ENCODE measurements around the gene FGF5.

Gene FGF5

GRCh38 chr4:80307183-80307735, 40.8 kb downstream of the FGF5 start:
- ATAC-seq (ENCODE audit: low read depth): no peak
- TF ChIP-seq CTCF (IDR thresholded peaks at IDR 0.05; ENCODE audit: poor library complexity, severe bottlenecking): no peak
- Histone ChIP-seq H3K36me3 (ENCODE audit: low read depth) (no peaks in the 10 kb centered on the region), H3K4me1 (ENCODE audit: insufficient read depth, poor library complexity, severe bottlenecking) (peaks cover 51% of the 10 kb centered on the region), H3K27me3 (ENCODE audit: insufficient read depth, poor library complexity, severe bottlenecking) (no peaks in the 10 kb centered on the region), H3K27ac (ENCODE audit: poor library complexity, severe bottlenecking) (peak overlapping the region; percentile 89), H3K9me3 (ENCODE audit: severe bottlenecking) (no peaks in the 10 kb centered on the region), H3K4me3 (ENCODE audit: severe bottlenecking) (no peak overlapping the region)
- DNase-seq (ENCODE audit: low spot score): no peak

GRCh38 chr4:80307774-80308465, 41.5 kb downstream of the FGF5 start:
- no peak for TF ChIP-seq CTCF (IDR thresholded peaks at IDR 0.05; ENCODE audit: poor library complexity, severe bottlenecking)
- no peak overlapping the region for H3K4me3 ChIP-seq (ENCODE audit: severe bottlenecking)
- H3K9me3 ChIP-seq (ENCODE audit: severe bottlenecking): no peaks in the 10 kb centered on the region
- peak; percentile 69 for DNase-seq (ENCODE audit: low spot score)
- H3K36me3 ChIP-seq (ENCODE audit: low read depth): no peaks in the 10 kb centered on the region
- H3K27ac ChIP-seq (ENCODE audit: poor library complexity, severe bottlenecking): peak overlapping the region; percentile 89
- peak; percentile 71 for ATAC-seq (ENCODE audit: low read depth)
- H3K27me3 ChIP-seq (ENCODE audit: insufficient read depth, poor library complexity, severe bottlenecking): no peaks in the 10 kb centered on the region
- H3K4me1 ChIP-seq (ENCODE audit: insufficient read depth, poor library complexity, severe bottlenecking): peaks cover 51% of the 10 kb centered on the region

- ATAC-seq (ENCODE audit: low read depth) (no peak), DNase-seq (ENCODE audit: low spot score) (no peak)
- Histone ChIP-seq H3K27me3 (ENCODE audit: insufficient read depth, poor library complexity, severe bottlenecking) (no peaks in the 10 kb centered on the region), H3K4me3 (ENCODE audit: severe bottlenecking) (no peak overlapping the region), H3K27ac (ENCODE audit: poor library complexity, severe bottlenecking) (peak overlapping the region; percentile 89), H3K9me3 (ENCODE audit: severe bottlenecking) (no peaks in the 10 kb centered on the region), H3K4me1 (ENCODE audit: insufficient read depth, poor library complexity, severe bottlenecking) (peaks cover 51% of the 10 kb centered on the region), H3K36me3 (ENCODE audit: low read depth) (no peaks in the 10 kb centered on the region)
- no peak for TF ChIP-seq CTCF (IDR thresholded peaks at IDR 0.05; ENCODE audit: poor library complexity, severe bottlenecking)
These were observed 42.0 kb downstream of the FGF5 start for GRCh38 chr4:80308466-80308822.

GRCh38 chr4:80309294-80310004, 43.0 kb downstream of the FGF5 start:
- Histone ChIP-seq H3K9me3 (ENCODE audit: severe bottlenecking) (no peaks in the 10 kb centered on the region), H3K4me3 (ENCODE audit: severe bottlenecking) (no peak overlapping the region), H3K36me3 (ENCODE audit: low read depth) (no peaks in the 10 kb centered on the region), H3K4me1 (ENCODE audit: insufficient read depth, poor library complexity, severe bottlenecking) (peaks cover 51% of the 10 kb centered on the region), H3K27me3 (ENCODE audit: insufficient read depth, poor library complexity, severe bottlenecking) (no peaks in the 10 kb centered on the region), H3K27ac (ENCODE audit: poor library complexity, severe bottlenecking) (peak overlapping the region; percentile 89)
- DNase-seq (ENCODE audit: low spot score): peak; percentile 52
- ATAC-seq (ENCODE audit: low read depth): peak; percentile 77
- no peak for TF ChIP-seq CTCF (IDR thresholded peaks at IDR 0.05; ENCODE audit: poor library complexity, severe bottlenecking)
